GM12878 (cell line): Measurements from ENCODE around the gene ZDHHC5. TPM values are rescaled to one million over a fixed set of nuclear protein-coding genes. Genes with fewer than 3 reads are reported as not detected.

ENCODE experiments used
- ATAC-seq: fragments of 200-7000 bp; cut with Tn5 transposase; 3 replicates; pipeline ENCODE4 v1.9.1; 2020; ENCODE audit warnings: mild to moderate bottlenecking, moderate library complexity
- BruUV-seq: library from RNA; stranded (reverse); fragments of 400-500 nt; replicated peaks from 2 replicates; lab custom pipeline; 2021; lab: Mats Ljungman, UMichigan
- CTCF ChIA-PET: fragments of 300-600 bp; sonication (Branson Sonifier 250); formaldehyde crosslinking; extraction: SDS; loops from one replicate; lab custom pipeline; 2021; ENCODE audit warnings: inconsistent platforms; lab: Yijun Ruan, JAX
- POLR2A ChIA-PET: fragments of 350-600 bp; formaldehyde crosslinking; extraction: SDS; loops from one replicate; lab custom pipeline; 2021; ENCODE audit warnings: inconsistent platforms; lab: Charles Lee
- RAD21 ChIA-PET: fragments of 300-600 bp; sonication (Branson Sonifier 250); formaldehyde crosslinking; loops from one replicate; lab custom pipeline; 2023; ENCODE audit warnings: antibody characterized with exemption; ENCODE audit not compliant: unreplicated experiment; lab: Charles Lee
- SMC1A ChIA-PET: fragments of 300-600 bp; sonication (Branson Sonifier 250); formaldehyde crosslinking; loops from one replicate; lab custom pipeline; 2023; ENCODE audit not compliant: unreplicated experiment, uncharacterized antibody; lab: Charles Lee
- DNase-seq: peaks from one replicate; pipeline ENCODE4 v3.0.0-alpha.2; 2011; ENCODE audit warnings: low read depth, low spot score
- FAIRE-seq: peaks from 3 replicates; lab custom pipeline; 2011; peaks lifted over from hg19 to GRCh38; lab: Jason Lieb, UNC
- H2AFZ ChIP-seq: 2 replicates; pipeline ENCODE4 v1.6.0; 2011; ENCODE audit warnings: low read depth, low read length, control low read depth; ENCODE audit not compliant: control insufficient read depth
- H3K27ac ChIP-seq: 2 replicates; pipeline ENCODE4 v1.5.1; 2011; ENCODE audit warnings: control low read depth; ENCODE audit not compliant: control insufficient read depth, insufficient read depth
- H3K27me3 ChIP-seq, 2 experiments: replicated peaks in 1 of 2; 2 replicates each; pipeline versions ENCODE4 v1.6.0 to v1.6.1; 2011; ENCODE audit warnings: low read length in 1 of 2; ENCODE audit not compliant: control insufficient read depth in 2 of 2, insufficient read depth in 2 of 2
- H3K36me3 ChIP-seq, 2 experiments: 2 replicates each; pipeline ENCODE4 v1.5.1; 2011; ENCODE audit warnings: low read length in 1 of 2; ENCODE audit not compliant: control insufficient read depth in 2 of 2, insufficient read depth in 2 of 2
- H3K4me1 ChIP-seq: 2 replicates; pipeline ENCODE4 v1.6.1; 2011; ENCODE audit warnings: mild to moderate bottlenecking, low read length, moderate library complexity, mixed read lengths; ENCODE audit not compliant: control insufficient read depth, insufficient read depth
- H3K4me2 ChIP-seq: 2 replicates; pipeline ENCODE4 v1.6.0; 2011; ENCODE audit warnings: control low read depth; ENCODE audit not compliant: control insufficient read depth, insufficient read depth
- H3K4me3 ChIP-seq: fragments of 200-600 bp; sonication (generic); 2 replicates; pipeline ENCODE4 v1.5.1; 2016
- H3K79me2 ChIP-seq: 2 replicates; pipeline ENCODE4 v1.6.0; 2011; ENCODE audit warnings: low read length; ENCODE audit not compliant: control insufficient read depth, insufficient read depth
- H3K9ac ChIP-seq: 2 replicates; pipeline ENCODE4 v1.8.0; 2011; ENCODE audit warnings: low read length, control low read depth, mixed read lengths; ENCODE audit not compliant: control insufficient read depth, insufficient read depth
- H3K9me3 ChIP-seq: replicated peaks from 3 replicates; pipeline ENCODE4 v1.5.1; 2011; ENCODE audit warnings: mild to moderate bottlenecking, low read length; ENCODE audit not compliant: control insufficient read depth, insufficient read depth
- H4K20me1 ChIP-seq: 2 replicates; pipeline ENCODE4 v1.6.0; 2011; ENCODE audit not compliant: control insufficient read depth, insufficient read depth
- BHLHE40 ChIP-seq, 2 experiments: fragments of 450-650 bp in 1 of 2; IDR thresholded peaks; 2 replicates each; pipeline ENCODE4 v1.6.1; 2011 to 2017; ENCODE audit warnings: low read depth in 2 of 2, borderline replicate concordance in 1 of 2, improper control_type of control experiment in 1 of 2, low read length in 1 of 2, mild to moderate bottlenecking in 1 of 2
- HDAC6 ChIP-seq: fragments of 200-600 bp; sonication (generic); IDR thresholded peaks from one replicate; pipeline ENCODE4 v1.8.0; 2017; ENCODE audit warnings: antibody characterized with exemption; ENCODE audit not compliant: unreplicated experiment
- IKZF2 ChIP-seq, 2 experiments: fragments of 450-650 bp; IDR thresholded peaks; 2 replicates each; pipeline ENCODE4 v1.6.1; 2017; ENCODE audit warnings: mild to moderate bottlenecking in 2 of 2, moderate library complexity in 2 of 2
- KAT2A ChIP-seq: conservative IDR thresholded peaks from 2 replicates; pipeline ENCODE4 v1.6.1; 2011; ENCODE audit warnings: low read depth, low read length; ENCODE audit not compliant: control insufficient read depth
- MTA2 ChIP-seq: fragments of 450-650 bp; IDR thresholded peaks from 2 replicates; pipeline ENCODE4 v1.6.1; 2016; ENCODE audit warnings: low read depth, mild to moderate bottlenecking, moderate library complexity
- MYC ChIP-seq: IDR thresholded peaks from 2 replicates; pipeline ENCODE4 v1.6.1; 2011; ENCODE audit warnings: mild to moderate bottlenecking, low read length, moderate library complexity, inconsistent platforms; ENCODE audit not compliant: insufficient read depth, insufficient replicate concordance, insufficient read length, severe bottlenecking
- NFXL1 ChIP-seq: fragments of 450-650 bp; IDR thresholded peaks from 2 replicates; pipeline ENCODE4 v1.6.1; 2017; ENCODE audit warnings: antibody characterized with exemption, mild to moderate bottlenecking, borderline replicate concordance
- NFYA ChIP-seq: IDR thresholded peaks from 2 replicates; pipeline ENCODE4 v1.6.1; 2011; ENCODE audit warnings: low read depth, mild to moderate bottlenecking, low read length, improper control_type of control experiment, borderline replicate concordance
- POU2F2 ChIP-seq: IDR thresholded peaks from 3 replicates; pipeline ENCODE4 v1.6.1; 2011; ENCODE audit warnings: low read depth, mild to moderate bottlenecking, low read length, borderline replicate concordance
- RAD21 ChIP-seq: IDR thresholded peaks from 2 replicates; pipeline ENCODE4 v1.6.1; 2011; ENCODE audit warnings: mild to moderate bottlenecking, low read depth, low read length, moderate library complexity; ENCODE audit not compliant: insufficient read depth
- RCOR1 ChIP-seq: conservative IDR thresholded peaks from 2 replicates; pipeline ENCODE4 v1.6.1; 2012; ENCODE audit warnings: low read depth, low read length, improper control_type of control experiment
- RFX5 ChIP-seq: IDR thresholded peaks from 2 replicates; pipeline ENCODE4 v1.6.1; 2011; ENCODE audit warnings: low read depth, low read length, improper control_type of control experiment
- SUPT20H ChIP-seq: IDR thresholded peaks from 2 replicates; pipeline ENCODE4 v1.6.1; 2011; ENCODE audit warnings: low read depth, mild to moderate bottlenecking, low read length, moderate library complexity, borderline replicate concordance; ENCODE audit not compliant: control insufficient read depth
- SUZ12 ChIP-seq: fragments of 200-600 bp; sonication (generic); IDR thresholded peaks from one replicate; pipeline ENCODE4 v1.6.1; 2018; ENCODE audit warnings: antibody characterized with exemption, mild to moderate bottlenecking; ENCODE audit not compliant: unreplicated experiment
- ZBED1 ChIP-seq: IDR thresholded peaks from 2 replicates; pipeline ENCODE4 v1.6.1; 2016; ENCODE audit warnings: borderline replicate concordance
- ZNF207 ChIP-seq: fragments of 450-650 bp; IDR thresholded peaks from 2 replicates; pipeline ENCODE4 v1.6.1; 2014; ENCODE audit warnings: antibody characterized with exemption, mild to moderate bottlenecking, borderline replicate concordance
- ZNF217 ChIP-seq: fragments of 450-650 bp; IDR thresholded peaks from 2 replicates; pipeline ENCODE4 v1.6.1; 2017; ENCODE audit warnings: antibody characterized with exemption, mild to moderate bottlenecking
- ZNF274 ChIP-seq: IDR thresholded peaks from one replicate; pipeline ENCODE4 v1.8.0; 2011; ENCODE audit not compliant: insufficient read length, insufficient read depth
- WGBS: methylation state at CpG from one replicate; pipeline ENCODE4 v1.1.6; 2016; ENCODE audit warnings: low lambda C conversion rate; ENCODE audit not compliant: insufficient replicate concordance, insufficient coverage; ENCODE audit errors: missing lambda C conversion rate; 5-methylcytosine and 5-hydroxymethylcytosine counted together
- in situ Hi-C: fragments of 300-500 bp; cut with MboI; formaldehyde crosslinking; loops from 9 replicates; pipeline ENCODE4 v1.14.3; 2018; ENCODE audit warnings: mixed read lengths
- intact Hi-C: fragments of 100-400 bp; cut with micrococcal nuclease; formaldehyde crosslinking; loops from one replicate; pipeline ENCODE4 v1.14.2; 2022; ENCODE audit not compliant: unreplicated experiment
- polyA plus RNA-seq, 11 experiments: library from polyadenylated mRNA; depleted of rRNA in 4 of 11; unstranded in 6 of 11; stranded (reverse) in 5 of 11; fragments of >200 nt; fragmentation: Nextera tagmentation in 4 of 11; fragmentation: Illumina TruSeq in 1 of 11; extraction: Ambion mirVana in 4 of 11; extraction: Trizol in 1 of 11; gene quantifications; 1 replicate in 1 of 11; 2 replicates in 10 of 11; pipeline versions ENCODE4 v1.2.1 to v1.2.3, GENCODE V29; 2011 to 2016; ENCODE audit warnings: inconsistent platforms in 2 of 11, missing spikeins in 2 of 11, low read depth in 1 of 11
- total RNA-seq, 4 experiments: library from RNA; depleted of rRNA in 3 of 4; stranded (reverse); fragments of >200 nt in 3 of 4; fragmentation: Illumina TruSeq in 1 of 4; extraction: Trizol in 1 of 4; gene quantifications; 2 replicates each; pipeline versions ENCODE4 v1.2.1 to v1.2.3, GENCODE V29; 2013 to 2021
- TF ChIP-seq, protein P1 (sequence below): fragments of 150-350 bp; IDR thresholded peaks from 2 replicates; pipeline ENCODE4 v1.6.1; 2016; ENCODE audit warnings: low read depth, low read length

Gene ZDHHC5
- total and polyA plus RNA-seq, 10 of the 15 experiments (the other 5 are each of a cell fraction or from before 2014, with no cell fraction given) = 3.9 to 61.3 (median 37.6) TPM

DNA sequence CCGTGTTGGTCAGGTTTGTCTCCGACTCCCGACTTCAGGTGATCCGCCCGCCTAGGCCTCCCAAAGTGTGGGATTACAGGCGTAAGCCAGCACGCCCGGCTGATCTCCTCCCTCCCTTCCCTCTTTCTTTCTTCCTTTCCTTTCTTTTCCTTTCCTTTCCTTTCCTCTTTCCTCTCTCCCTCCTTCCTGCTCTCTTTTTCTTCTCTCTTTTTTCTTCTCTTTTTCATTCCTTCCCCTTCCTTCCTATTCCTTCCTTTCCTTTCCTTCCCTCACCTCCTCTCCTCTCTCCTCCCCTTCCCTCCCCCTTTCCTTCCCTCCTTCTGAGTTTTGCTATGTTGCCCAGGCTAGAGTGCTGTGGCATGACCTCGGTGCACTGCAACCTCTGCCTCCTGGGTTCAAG, 3.9 kb upstream of the ZDHHC5 start (continued):
- TF ChIP-seq BHLHE40 (IDR thresholded peaks at IDR 0.05; ENCODE audit: borderline replicate concordance in 1 of 2, low read depth in 2 of 2, low read length in 1 of 2) (no peak), ZNF274 (no peak), RAD21 (no peak), IKZF2 (IDR thresholded peaks at IDR 0.05) (no peak), MTA2 (no peak)
- TF ChIP-seq, protein P1, sequence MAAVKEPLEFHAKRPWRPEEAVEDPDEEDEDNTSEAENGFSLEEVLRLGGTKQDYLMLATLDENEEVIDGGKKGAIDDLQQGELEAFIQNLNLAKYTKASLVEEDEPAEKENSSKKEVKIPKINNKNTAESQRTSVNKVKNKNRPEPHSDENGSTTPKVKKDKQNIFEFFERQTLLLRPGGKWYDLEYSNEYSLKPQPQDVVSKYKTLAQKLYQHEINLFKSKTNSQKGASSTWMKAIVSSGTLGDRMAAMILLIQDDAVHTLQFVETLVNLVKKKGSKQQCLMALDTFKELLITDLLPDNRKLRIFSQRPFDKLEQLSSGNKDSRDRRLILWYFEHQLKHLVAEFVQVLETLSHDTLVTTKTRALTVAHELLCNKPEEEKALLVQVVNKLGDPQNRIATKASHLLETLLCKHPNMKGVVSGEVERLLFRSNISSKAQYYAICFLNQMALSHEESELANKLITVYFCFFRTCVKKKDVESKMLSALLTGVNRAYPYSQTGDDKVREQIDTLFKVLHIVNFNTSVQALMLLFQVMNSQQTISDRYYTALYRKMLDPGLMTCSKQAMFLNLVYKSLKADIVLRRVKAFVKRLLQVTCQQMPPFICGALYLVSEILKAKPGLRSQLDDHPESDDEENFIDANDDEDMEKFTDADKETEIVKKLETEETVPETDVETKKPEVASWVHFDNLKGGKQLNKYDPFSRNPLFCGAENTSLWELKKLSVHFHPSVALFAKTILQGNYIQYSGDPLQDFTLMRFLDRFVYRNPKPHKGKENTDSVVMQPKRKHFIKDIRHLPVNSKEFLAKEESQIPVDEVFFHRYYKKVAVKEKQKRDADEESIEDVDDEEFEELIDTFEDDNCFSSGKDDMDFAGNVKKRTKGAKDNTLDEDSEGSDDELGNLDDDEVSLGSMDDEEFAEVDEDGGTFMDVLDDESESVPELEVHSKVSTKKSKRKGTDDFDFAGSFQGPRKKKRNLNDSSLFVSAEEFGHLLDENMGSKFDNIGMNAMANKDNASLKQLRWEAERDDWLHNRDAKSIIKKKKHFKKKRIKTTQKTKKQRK = no peak

DNA sequence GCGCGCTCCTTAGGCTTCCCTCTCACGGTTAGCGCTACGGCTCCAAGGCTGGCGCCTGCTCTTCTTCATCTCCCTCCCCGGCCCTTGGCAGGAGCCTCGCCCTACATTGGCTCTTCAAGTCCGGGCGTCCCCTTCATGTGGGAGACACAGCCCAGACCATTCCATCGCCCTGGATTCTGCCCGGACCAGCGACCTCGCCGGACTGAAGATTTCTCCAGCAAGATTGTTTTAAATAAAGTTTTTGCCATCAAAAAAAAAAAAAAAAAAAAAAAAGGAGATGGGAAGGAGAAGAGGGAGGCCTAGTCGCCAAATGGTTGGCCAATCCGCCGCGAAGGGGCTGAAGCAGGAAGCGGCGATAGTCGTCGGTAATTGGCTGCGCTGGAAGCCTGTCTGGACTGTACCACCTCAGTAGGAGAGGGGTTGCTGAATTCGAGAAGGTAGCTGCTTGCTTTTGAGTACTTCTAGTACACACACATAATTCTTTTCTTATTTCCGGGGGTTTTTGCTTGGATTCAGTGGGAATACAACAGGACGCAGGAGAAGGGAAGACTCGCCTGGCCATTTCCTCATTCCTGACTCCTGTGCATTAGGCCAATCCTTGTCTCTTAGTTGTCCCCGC, 688 bp upstream of the ZDHHC5 start:
- in situ Hi-C loops (loop anchor here (10.0 kb wide), 1 partner anchor 858 kb away; no protein-coding TSS in a partner anchor), intact Hi-C loops (loop anchor here (1.0 to 5.0 kb wide), 6 partner anchors 10 to 1890 kb away; partner anchors contain the start of genes CLP1, MED19, SELENOH and TMX2)
- POLR2A ChIA-PET = interaction anchor here (0.7 to 2.3 kb wide), 3 partner anchors 9 to 133 kb away, joined by 3 to 7 read pairs (median 3); partner anchors contain the start of gene CLP1
- peak overlapping the region; percentile 86 for H3K4me3 ChIP-seq
- SMC1A ChIA-PET = interaction anchor here (0.7 to 1.6 kb wide), 5 partner anchors 8 to 132 kb away, joined by 3 to 14 read pairs (median 4); partner anchors contain the start of gene CLP1
- CTCF ChIA-PET = interaction anchor here (0.9 to 4.3 kb wide), 6 partner anchors 23 to 175 kb away, joined by 3 to 28 read pairs (median 4); no protein-coding TSS in a partner anchor
- peak overlapping the region; percentile 62 for H3K4me2 ChIP-seq
- peak overlapping the region; percentile 99 for H3K27ac ChIP-seq
- DNase-seq = no peak
- RAD21 ChIA-PET = interaction anchor here (0.9 to 4.8 kb wide), 3 partner anchors 9 to 151 kb away, joined by 3 to 22 read pairs (median 3); partner anchors contain the start of gene CLP1
- H3K4me1 ChIP-seq = peaks cover 7% of the 10 kb centered on the region
- H3K27me3 ChIP-seq = no peaks in the 10 kb centered on the region
- H2AFZ ChIP-seq = peak overlapping the region; percentile 95
- H3K79me2 ChIP-seq = peaks cover 42% of the 10 kb centered on the region
- WGBS = 1% methylated on average over 29 of the region's 29 CpGs
- H3K9ac ChIP-seq = peak overlapping the region; percentile 89
- H3K9me3 ChIP-seq = no peaks in the 10 kb centered on the region
- H4K20me1 ChIP-seq = peaks cover 1% of the 10 kb centered on the region; the same call in 1 of the 2 replicates
- FAIRE-seq = no peak
- peaks cover 0 to 5% of the 10 kb centered on the region in 2 experiments; a peak in 2 of 4 replicates for H3K36me3 ChIP-seq
- peak; percentile 80 for ATAC-seq
- no TSS peak for BruUV-seq
- TF ChIP-seq KAT2A = no peak
- TF ChIP-seq ZNF207 = peak; percentile 35; the same call in 1 of the 2 replicates
- TF ChIP-seq POU2F2 = no peak
- no peak for TF ChIP-seq ZNF217
- TF ChIP-seq HDAC6 = no peak
- TF ChIP-seq SUZ12 = no peak
- peak; percentile 29; the same call in 1 of the 2 replicates for TF ChIP-seq NFYA
- no peak for TF ChIP-seq SUPT20H
- TF ChIP-seq RFX5 = no peak
- TF ChIP-seq NFXL1 = no peak
- no peak for TF ChIP-seq RCOR1
- TF ChIP-seq MYC = no peak
- no peak for TF ChIP-seq ZBED1
- TF ChIP-seq MTA2 = no peak
- no peak for TF ChIP-seq RAD21
